AG09309 (cell line): ENCODE measurements around the gene SCARF2.
"Not testable (repeated sequence)": the region's sequence is repeated elsewhere in the genome, so short reads cannot be mapped to it uniquely, and the experiment has no call there.

Experiments
- DNase-seq: peaks from one replicate; pipeline ENCODE4 v3.0.0-alpha.2; 2010; ENCODE audit warnings: low read depth
- H3K4me3 ChIP-seq: 2 replicates; pipeline ENCODE4 v1.5.1; 2011; ENCODE audit warnings: mild to moderate bottlenecking, low read depth, low read length, moderate library complexity; ENCODE audit not compliant: control insufficient read depth
- CTCF ChIP-seq: IDR thresholded peaks from 2 replicates; pipeline ENCODE4 v1.5.1; 2011; ENCODE audit warnings: mild to moderate bottlenecking, low read depth, low read length, inconsistent platforms; ENCODE audit not compliant: insufficient read depth, control insufficient read depth; ENCODE audit errors: missing control alignments

SCARF2 gene

GRCh38 chr22:20393705-20394476 is 43.7 kb downstream of the SCARF2 start, which contains the start of gene ZNF74:
ZNF74 (plus strand) TSS chr22:20394151; CDS start chr22:20394629, 478 bp downstream.
- peak; percentile 64 for DNase-seq
- no peak for TF ChIP-seq CTCF
- peak within 1 kb of the TSS; percentile 88 for H3K4me3 ChIP-seq

GRCh38 chr22:20392983-20393704 is 44.5 kb downstream of the SCARF2 start:
- peak overlapping the region; percentile 88 for H3K4me3 ChIP-seq
- DNase-seq = no peak
- TF ChIP-seq CTCF = no peak

- DNase-seq, H3K4me3 ChIP-seq: not testable (repeated sequence)
Measured at GRCh38 chr22:20392365-20392881, 45.2 kb downstream of the SCARF2 start.

DNA sequence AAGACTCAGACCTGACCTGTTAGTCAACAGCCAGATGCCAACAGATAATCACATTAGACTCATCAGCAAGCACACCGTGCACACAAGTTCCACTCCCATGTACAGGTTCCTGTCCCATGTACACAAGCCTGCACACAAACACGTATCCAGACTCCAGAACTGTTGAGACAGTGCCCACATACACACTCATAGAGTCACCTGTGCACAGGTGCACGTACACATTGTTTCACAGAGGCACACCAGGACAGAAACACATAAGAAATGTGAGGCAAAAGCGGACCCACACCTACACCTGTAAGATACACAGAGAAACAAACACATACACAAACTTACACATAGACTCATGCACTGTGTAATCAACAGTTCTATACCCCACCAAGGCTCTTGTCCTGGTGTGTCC is 46.4 kb downstream of the SCARF2 start:
- no peak for TF ChIP-seq CTCF
- DNase-seq = no peak
- H3K4me3 ChIP-seq = no peak overlapping the region

DNA sequence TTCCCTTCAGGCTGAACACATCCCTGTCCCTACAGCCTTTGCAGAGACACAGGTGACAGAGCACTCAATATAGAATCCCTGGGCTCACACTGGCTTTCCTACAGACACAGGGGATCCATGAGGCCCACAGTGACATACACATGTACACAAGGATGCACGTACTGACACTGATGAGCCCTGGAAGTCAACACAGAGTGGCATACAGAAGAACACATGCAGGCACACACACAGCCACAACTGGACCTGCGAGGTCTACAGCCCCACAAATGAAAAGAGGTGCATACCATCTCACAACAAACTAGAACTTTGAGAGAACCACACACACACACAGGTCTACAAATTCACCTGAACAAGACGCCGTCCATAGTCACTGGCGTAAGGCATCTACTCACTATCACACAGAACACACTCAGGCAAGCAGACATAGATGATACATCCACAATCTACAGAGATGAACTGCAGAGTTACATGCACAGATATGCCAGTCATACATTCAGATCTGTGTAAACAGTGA is 47.2 kb downstream of the SCARF2 start:
- no peak overlapping the region for H3K4me3 ChIP-seq
- DNase-seq = no peak
- TF ChIP-seq CTCF = no peak

- no peak overlapping the region for H3K4me3 ChIP-seq
- DNase-seq = no peak
- TF ChIP-seq CTCF = no peak
Measured at GRCh38 chr22:20389288-20389687, 48.3 kb downstream of the SCARF2 start.

GRCh38 chr22:20388200-20388599 is 49.4 kb downstream of the SCARF2 start:
- TF ChIP-seq CTCF = no peak
- no peak for DNase-seq
- H3K4me3 ChIP-seq = no peak overlapping the region
